NCI-H460 (cell line): ENCODE data around the gene OSTM1. TPM values are rescaled to one million over a fixed set of nuclear protein-coding genes. Genes with fewer than 3 reads are reported as not detected.

Experiments used
- DNase-seq: peaks from one replicate; pipeline ENCODE4 v3.0.0-alpha.2; 2016; ENCODE audit warnings: low read depth; ENCODE audit errors: extremely low read depth
- polyA plus RNA-seq: library from polyadenylated mRNA; depleted of rRNA; stranded (reverse); fragments of >200 nt; gene quantifications from 2 replicates; pipeline ENCODE4 v1.2.3, GENCODE V29; 2014; cell fraction: nucleus; rRNA removed
- total RNA-seq: library from RNA; depleted of rRNA; stranded (reverse); fragments of >200 nt; shearing (Covaris generic); gene quantifications from 2 replicates; pipeline ENCODE4 v1.2.3, GENCODE V29; 2014; rRNA removed

OSTM1 gene
- 34.2 and 43.0 TPM in 2 replicates for total RNA-seq
- 71.7 and 75.0 TPM in 2 replicates for polyA plus RNA-seq

DNA sequence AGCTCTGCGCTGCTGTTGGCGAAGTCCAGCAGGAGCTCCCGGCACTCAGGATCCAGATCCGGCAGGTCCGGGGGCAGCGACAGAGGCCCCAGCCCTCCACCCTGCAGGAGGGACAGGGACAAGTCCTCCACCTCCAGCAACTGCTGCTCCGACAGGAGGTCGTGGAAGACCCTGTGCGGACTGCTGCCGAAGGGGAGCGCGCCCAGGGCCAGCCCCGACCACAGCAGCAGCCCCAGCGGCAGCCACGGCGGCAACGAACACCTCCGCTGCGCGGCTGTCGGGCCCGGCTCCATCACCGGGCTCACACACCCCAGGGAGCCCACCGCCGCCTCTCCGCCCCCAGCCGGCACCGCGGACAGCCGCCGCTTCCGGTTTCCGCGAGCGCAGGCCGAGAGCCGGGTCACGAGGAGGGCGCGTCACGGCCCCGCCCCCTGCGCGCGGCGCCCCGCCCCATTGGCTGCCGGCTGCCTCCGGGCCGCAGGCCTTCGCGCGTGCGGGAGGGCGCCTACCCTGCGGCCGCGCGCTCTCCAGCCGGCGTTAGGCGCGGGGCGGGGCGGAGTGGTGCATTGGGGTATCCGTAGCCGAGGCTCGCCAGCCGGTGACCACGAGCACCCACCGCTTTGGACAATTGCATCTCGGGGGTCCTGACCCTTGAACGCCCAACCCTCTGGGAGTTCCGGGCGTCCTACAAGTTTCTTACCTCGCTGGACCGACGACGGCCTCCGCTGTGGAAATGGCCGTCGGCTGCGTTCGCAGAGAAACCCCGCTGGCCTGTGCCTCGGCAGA, at the start of gene OSTM1:
OSTM1 (minus strand) TSS at position 383 of the 786 bp plus-strand sequence; CDS start at position 293, 90 bp downstream.
- peak; percentile 69 for DNase-seq

GRCh38 chr6:108123946-108124345, 49.4 kb upstream of the OSTM1 start:
- DNase-seq = no peak

DNA sequence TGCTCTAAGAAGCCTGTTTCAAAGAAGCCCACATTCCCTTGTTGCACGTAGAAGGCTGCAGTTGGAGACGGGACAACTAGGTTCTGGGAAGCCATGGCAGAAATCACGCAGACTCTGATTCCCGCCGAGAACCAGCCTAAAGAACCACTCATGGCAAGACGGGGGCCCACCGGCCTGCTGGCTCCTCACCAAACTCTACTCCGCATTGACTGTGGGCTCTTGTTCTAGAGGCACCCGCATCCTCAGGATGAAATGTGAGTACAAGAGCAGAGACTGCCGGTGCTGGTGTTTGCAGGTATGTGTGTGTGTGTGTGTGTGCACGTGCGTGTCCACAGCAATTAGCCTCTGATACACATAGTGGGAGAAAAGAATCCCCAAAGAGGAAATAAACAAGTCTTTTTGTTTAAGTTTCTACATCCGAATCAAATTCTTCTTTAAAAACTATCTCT, 49.0 kb upstream of the OSTM1 start:
- no peak for DNase-seq

GRCh38 chr6:108121612-108122011, 47.1 kb upstream of the OSTM1 start:
- DNase-seq = no peak

- no peak for DNase-seq
Measured at GRCh38 chr6:108120311-108120710, 45.8 kb upstream of the OSTM1 start.

DNA sequence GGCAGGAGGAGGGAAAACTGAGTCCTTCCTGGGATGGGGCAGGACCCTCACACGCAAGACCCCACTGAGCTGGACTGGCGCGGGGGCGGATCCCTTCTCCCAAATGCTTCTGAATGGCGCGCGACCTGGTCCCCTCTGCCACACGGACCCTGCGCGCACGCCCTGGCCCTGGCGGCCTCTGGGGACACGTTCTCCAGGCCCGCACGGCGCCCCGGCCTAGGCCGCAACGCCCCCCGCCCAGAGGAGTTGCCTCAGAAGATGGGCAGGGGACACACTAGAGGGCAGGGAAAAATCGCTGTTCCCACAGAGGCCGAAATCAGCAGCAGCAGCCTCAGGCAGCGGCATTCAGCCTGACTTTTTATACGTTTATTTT, 45.2 kb upstream of the OSTM1 start:
- no peak for DNase-seq

- no peak for DNase-seq
Measured at GRCh38 chr6:108118810-108119768, 44.5 kb upstream of the OSTM1 start.

GRCh38 chr6:108118359-108118724, 43.8 kb upstream of the OSTM1 start:
- no peak for DNase-seq

DNA sequence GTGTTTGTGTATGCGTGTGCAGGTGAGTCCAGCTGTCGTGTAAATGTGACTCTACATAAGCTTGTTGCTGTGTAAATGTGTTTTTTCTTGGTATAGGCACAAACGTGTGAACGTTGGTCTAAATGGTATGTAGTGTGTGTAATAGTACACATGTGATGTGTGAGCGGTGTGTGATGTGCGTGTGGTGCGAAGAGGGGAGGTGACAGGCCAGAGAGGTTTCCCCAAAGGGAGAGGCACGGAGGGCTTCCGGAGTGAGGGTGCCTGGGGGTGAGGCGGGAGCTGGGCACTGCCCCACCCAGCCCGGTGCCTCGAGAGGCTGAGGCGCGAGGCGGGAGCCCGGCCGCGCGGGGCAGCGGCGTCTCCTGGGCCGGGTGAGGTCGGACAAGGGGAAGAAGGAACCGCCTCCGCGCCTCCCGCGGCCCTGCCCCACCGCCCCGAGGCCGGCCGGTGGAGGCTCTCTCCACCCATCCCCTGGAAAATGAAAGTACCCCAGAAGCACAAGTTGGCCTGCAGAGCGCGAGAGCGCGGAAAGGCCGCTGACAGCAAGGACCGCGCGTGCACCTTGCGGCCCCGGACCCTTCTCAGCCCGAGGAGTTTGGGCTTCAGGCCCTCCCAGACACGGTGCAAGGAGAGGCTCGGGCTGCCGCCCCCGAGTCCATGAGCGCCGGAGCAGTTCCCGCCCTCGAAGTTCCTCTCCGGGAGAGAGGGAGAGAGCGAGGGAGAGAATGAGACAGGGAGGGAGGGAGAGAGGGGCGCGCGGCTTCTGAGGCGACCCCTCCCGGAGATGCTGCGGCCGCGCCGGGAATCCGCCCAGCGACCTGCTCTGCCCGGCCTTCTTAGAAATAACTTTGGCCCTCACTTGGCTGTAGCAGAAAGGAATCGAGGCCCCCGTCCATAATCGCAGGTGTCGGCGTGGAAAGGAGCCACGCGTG, 43.2 kb upstream of the OSTM1 start:
- DNase-seq = no peak

- DNase-seq = no peak
Measured at GRCh38 chr6:108116546-108117426, 42.2 kb upstream of the OSTM1 start.

DNA sequence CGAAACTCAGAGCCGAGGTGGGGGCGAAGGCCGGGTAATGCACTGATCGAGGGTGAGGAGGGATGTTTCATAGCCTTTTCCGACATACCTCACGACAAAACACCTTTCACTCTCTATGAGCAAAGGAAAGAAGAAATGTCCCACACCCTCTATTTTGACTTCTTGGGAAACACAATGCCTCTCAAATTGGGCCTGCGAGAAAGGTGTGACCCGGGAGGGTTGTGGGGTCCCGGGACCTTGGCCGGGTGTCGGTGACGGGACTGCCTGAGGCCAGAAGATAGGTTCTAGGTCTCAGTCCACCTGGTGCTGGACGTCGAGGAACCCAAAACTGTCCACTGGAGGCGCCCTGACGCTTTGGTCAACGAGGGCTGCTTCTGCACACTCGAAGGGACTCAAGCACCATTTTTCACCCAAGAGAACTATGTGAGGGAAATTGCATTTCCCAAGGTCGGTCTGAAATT, 41.1 kb upstream of the OSTM1 start:
- peak; percentile 29 for DNase-seq

- no peak for DNase-seq
Measured at GRCh38 chr6:108114841-108115597, 40.5 kb upstream of the OSTM1 start.

GRCh38 chr6:108113557-108114519, 39.3 kb upstream of the OSTM1 start:
- DNase-seq = peak; percentile 34

DNA sequence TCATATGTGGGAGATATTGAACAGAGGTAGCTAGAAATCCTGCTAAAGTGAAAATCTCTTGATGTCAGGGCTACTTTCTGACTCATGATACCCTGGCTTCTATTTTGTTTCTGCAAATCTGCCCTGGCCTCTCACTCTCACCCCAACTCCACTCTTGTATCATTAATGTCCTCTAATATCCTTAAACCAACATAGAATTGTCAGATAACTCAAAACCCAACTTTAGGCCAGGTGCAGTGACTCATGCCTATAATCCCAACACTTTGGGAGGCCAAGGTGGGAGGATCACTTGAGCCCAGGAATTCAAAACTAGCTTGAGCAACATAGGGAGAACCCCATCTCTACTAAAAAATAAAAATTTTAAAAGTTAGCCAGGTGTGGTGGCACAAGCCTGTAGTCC, 33.8 kb upstream of the OSTM1 start:
- no peak for DNase-seq

DNA sequence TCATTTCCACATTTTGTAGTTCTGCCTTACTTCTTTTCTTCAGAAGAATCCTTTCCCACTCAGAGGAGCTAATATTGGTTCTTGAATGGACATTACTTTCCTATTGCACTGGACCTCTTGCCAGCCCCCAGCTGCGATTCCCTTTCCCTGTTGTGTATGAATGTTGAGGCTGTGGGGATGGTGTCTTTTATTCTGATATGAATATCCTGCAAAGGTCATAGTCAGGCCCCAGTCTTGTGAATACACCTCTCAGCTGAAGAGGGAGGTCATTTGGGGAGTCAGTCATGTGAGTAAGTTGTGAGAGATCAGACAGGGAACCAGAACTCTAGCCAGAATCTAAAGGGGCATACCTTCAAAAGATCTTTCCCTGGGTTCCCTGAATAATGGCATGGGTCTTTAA, 32.6 kb upstream of the OSTM1 start:
- no peak for DNase-seq

- no peak for DNase-seq
Measured at GRCh38 chr6:108106694-108107093, 32.2 kb upstream of the OSTM1 start.

- no peak for DNase-seq
Measured at GRCh38 chr6:108106261-108106660, 31.7 kb upstream of the OSTM1 start.
